GM21619 (cell line): Measurements from ENCODE around the gene VPS39.
"Not testable (repeated sequence)": the region's sequence is repeated elsewhere in the genome, so short reads cannot be mapped to it uniquely, and the experiment has no call there.

Experiments used
- ATAC-seq: cut with Tn5 transposase; IDR thresholded peaks from one replicate; pipeline ENCODE4 v1.9.1; 2021; ENCODE audit not compliant: unreplicated experiment

The VPS39 gene, protein sequence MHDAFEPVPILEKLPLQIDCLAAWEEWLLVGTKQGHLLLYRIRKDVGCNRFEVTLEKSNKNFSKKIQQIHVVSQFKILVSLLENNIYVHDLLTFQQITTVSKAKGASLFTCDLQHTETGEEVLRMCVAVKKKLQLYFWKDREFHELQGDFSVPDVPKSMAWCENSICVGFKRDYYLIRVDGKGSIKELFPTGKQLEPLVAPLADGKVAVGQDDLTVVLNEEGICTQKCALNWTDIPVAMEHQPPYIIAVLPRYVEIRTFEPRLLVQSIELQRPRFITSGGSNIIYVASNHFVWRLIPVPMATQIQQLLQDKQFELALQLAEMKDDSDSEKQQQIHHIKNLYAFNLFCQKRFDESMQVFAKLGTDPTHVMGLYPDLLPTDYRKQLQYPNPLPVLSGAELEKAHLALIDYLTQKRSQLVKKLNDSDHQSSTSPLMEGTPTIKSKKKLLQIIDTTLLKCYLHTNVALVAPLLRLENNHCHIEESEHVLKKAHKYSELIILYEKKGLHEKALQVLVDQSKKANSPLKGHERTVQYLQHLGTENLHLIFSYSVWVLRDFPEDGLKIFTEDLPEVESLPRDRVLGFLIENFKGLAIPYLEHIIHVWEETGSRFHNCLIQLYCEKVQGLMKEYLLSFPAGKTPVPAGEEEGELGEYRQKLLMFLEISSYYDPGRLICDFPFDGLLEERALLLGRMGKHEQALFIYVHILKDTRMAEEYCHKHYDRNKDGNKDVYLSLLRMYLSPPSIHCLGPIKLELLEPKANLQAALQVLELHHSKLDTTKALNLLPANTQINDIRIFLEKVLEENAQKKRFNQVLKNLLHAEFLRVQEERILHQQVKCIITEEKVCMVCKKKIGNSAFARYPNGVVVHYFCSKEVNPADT

DNA sequence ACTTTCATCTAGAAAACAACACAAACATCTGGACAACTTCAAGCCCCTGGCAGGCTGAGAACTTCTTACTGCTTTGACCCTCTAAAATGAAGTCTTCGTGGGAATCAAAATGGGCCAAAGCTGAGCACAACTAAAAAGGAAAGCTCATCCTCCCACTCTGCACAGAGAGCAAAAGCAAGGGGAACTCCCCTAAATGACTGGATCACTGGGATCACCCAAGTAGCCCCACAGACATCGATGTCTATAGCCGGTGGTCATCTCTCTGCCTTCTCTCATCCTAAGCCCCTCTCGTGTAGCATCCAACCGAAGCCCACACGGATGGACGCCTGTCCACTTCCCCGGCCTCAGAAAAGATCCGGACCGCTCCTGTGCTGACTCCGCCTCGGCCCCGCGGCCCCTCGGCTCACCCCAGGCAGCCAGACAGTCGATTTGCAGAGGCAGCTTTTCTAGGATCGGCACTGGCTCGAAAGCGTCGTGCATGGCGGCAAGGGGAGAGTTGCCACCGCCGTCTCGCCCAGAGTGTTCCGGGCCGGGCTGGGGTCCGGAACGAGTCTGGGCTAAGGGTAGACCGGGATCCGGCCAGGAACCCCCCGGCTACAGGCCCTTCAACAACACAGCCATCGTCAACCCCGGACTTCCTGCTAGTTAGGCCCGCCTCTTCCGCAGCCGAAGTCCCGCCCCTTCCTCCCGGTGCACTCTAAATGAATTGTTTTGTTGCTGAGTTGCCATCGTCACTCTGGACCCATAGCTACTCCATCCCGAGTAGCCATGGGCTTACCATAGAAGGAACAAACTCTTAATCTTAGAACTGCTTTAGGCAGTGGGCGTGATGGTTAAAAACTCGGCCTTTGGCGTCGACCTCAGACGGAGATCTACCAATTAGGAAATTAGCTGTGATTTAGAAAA, at the start of gene VPS39:
Gene VPS39 (minus strand): TSS at position 631 of the 906 bp plus-strand sequence. CDS start 151 bp downstream, at position 480.
- peak; percentile 96 for ATAC-seq

DNA sequence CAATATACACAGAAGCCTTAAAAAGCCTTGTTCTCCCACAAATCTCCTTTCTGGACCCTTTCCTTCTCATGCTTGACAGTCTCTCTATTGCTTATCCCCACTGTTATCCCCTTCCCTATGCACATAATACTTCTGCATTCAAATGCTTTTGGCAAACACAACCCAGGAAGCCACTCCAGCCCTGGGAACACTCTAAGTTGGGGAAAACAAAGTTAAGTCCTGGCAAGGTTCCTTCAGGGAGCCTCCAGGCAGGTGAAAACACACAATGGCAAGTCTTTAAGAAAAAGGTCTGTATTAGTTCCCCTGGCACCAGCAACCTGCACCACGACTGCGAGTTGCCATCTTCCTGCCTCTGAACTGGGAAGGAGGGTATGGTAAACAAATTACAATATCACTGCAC, 45.2 kb upstream of the VPS39 start:
- ATAC-seq: no peak

- ATAC-seq: no peak
Observed at GRCh38 chr15:42240823-42241222, 32.7 kb upstream of the VPS39 start.

DNA sequence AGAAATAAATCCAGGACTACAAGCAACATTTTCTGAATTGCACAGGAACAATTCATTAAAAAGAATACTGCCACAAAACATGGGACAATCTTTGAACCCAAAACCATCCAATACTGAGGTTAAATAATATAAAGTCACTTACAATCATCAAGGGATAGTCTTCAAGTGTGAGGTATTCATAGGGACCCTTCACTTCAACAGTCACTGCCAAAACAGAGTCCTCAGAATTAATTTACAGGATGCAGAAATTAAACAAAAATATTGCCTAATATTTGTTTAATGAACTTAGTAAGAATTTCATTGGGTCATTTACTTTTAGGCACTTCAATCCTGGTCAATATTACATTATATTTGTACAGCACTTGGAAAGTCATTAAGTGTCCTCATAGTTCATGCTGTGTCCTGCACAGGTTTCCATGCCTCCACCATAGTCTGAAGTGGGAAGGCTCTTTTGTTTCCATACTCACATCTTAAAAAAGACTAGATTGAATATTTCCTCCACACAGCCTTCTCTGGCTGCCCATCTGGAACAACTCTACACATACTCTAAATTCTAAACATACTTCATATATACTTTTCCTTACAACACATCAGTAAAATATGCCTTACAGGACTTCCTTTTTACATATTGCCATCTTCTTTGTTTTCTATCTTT, 31.6 kb upstream of the VPS39 start:
- ATAC-seq: no peak

GRCh38 chr15:42233107-42233506, 25.0 kb upstream of the VPS39 start:
- no peak for ATAC-seq

GRCh38 chr15:42232606-42233005, 24.5 kb upstream of the VPS39 start:
- ATAC-seq: no peak

DNA sequence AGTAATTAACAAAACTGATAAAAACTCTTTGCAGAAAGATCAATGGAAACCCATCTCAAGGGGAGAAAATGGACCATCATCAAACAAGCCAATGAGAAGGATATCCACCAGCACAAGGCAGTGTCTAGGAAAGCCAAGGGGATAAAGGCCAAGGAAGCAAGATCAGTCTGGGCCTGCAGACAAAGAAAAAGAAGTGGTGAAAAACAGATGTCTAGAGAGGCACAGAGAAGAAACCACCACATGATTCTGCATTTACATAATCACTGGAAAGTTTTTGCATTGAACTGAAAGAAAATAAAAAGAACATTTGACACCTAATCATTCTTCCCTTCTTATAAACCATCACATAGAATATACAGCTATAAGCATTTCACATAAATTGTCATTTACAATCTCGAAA, 23.0 kb upstream of the VPS39 start:
- no peak for ATAC-seq

DNA sequence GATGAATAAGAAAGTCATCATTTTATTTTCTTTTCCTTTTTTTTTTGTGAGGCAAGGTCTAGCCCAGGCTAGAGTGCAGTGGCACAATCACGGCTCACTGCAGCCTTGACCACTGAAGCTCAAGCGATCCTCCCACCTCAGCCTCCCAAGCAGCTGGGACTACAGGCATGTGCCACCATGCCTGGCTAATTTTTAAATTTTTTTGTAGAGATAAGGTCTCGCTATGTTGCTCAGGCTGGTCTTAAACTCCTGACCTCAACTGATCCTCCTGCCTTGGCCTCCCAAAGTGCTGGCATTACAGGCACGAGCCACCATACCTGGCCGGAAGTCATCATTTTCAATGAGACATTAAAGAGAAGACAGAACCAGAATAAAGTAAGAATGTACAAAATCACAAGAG, 20.9 kb upstream of the VPS39 start:
- not testable (repeated sequence) for ATAC-seq

DNA sequence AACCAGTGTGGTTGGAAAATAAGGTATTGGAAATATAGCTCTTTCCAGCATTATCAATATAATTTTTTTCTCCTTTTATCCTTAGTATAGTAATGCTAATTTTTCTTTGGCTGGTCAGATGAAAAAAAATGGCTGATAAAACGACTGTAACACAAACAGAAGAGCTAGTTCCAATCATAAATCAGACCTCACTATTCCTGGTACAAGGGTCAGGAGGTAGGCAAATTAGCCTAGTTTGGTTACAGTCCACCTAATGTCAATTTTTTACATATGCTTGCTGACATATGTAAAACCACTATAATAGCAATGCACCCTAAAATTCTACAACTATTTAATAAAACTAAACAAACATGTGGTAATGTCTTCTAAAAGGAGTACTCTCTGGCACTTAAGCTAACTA, 19.9 kb upstream of the VPS39 start:
- no peak for ATAC-seq

GRCh38 chr15:42226648-42227047, 18.5 kb upstream of the VPS39 start:
- no peak for ATAC-seq

DNA sequence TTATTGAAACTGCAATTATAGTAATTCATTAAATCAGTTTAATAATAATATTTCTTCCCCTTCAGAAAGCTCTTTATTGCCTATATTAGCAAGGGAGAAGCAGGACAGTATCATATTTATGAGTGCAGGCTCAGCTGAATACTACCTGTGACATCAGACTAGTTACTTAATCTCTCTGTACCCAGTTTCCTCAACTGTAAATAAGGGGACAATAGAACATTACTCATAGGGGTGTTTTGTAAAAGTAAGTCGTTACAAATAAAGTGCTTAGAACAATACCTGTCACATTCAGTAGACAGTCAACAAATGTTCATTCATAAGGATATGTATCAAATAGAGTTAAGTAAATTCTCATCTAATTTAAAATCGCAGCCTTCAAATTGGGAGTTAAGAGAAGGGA, 12.1 kb upstream of the VPS39 start:
- ATAC-seq: no peak

DNA sequence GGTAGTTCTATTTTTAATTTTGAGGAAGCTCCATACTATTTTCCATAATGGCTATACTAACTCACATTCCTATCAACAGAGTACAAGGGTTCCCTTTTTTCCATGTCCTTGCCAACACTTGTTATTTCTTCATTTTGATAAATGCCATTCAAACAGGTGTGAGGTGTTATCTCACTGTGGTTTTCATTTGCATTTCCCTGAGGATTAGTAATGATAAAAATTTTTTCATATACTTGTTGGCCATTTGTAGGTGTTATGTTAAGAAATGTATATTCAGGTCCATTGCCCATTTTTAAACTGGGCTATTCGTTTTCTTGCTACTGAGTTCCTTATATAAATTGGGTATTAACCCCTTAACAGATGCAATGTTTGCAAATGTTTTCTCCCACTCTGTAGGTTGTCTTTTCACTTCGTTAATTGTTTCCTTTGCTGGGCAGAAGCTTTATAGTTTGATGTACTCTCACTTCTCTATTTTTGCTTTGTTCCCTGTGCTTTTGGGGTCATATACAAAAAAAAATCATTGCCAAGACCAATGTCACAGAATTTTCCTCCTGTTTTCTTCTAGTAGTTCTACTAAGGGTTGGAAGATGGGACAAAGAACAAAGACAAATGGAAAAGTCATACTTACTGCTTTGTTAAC, 11.0 kb upstream of the VPS39 start:
- ATAC-seq: no peak

DNA sequence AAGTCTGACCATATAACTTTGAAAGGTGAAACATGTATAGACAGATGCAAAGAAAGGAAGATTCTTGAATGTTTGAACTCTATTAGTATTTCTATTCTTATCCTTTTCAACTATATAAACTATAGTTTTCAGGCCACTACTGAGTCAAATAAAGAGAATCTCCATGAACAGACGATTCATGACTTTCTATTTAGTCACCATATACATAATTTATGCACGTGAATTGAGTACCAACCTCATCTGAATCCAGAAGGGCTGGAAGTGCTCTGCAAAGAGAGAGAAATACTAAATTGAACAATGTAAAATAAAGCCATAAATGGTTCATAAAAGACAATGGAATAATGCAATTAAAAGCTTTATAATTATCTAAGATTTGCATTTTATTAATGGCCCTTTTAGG, 9.5 kb upstream of the VPS39 start:
- no peak for ATAC-seq

GRCh38 chr15:42215913-42216829, 8.1 kb upstream of the VPS39 start:
- ATAC-seq: no peak

DNA sequence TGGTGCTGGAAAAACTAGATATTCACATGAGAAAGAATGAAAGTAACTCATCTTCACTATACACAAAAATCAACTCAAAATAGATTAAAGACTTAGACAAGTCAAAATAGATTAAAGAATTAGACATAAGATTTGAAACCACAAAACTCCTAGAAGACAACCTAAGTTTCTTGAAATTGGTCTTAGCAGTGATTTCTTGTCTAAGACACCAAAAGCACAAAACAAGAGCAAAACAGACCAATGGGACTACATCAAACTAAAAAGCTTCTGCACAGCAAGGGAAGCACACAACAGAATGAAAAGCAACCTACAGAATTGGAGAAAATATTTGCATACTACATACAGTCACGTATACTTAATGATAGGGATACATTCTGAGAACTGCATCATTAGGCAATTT, 6.5 kb upstream of the VPS39 start:
- no peak for ATAC-seq

GRCh38 chr15:42213511-42213910, 5.4 kb upstream of the VPS39 start:
- no peak for ATAC-seq

DNA sequence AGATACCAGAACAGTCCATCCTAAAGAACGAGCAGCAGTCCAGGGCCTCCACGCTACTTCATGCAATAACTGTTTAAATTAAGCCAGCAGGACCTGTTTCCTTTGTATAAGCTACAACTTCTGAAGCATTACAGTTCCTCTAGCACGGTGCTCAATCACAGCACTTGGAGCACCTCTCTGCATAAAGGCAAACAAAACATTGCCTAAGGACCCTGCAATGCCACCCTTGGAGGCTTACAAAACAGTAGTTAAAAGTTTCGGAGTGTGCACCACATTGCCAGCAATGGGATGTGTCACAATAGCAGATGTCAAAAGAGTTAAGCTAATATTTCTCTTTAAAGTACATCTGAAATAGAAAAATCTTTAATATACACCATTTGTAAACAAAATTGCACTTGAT, 2.6 kb upstream of the VPS39 start:
- ATAC-seq: no peak

- ATAC-seq: no peak
Observed at GRCh38 chr15:42206406-42206805, 1.7 kb downstream of the VPS39 start.

DNA sequence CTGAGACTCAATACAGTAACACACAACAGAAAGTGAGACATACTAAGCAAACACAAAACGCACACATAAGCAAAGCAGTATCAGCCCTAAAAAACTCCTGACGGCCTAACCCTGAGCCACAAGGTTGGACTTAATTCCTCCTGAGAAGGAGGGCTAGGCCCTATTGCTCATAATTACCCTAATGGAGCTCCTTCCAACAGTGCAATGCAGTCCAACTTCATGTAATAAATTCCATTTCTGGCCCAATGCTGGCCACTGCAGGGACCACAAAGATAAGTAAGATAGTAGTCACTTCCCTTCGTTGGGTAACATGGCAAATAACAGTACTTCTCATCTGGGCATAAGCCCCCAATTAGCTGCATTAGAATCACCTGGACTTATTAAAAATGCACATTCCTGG, 4.2 kb downstream of the VPS39 start:
- ATAC-seq: no peak
